SK-N-SH treated with all-trans-retinoic acid at 6 μM for 48 hours (cell line): ENCODE data around the gene CSRNP3.

Experiments used
- ATAC-seq: fragments of 200-7000 bp; cut with Tn5 transposase; 3 replicates; pipeline ENCODE4 v1.9.1; 2020; ENCODE audit warnings: mild to moderate bottlenecking, moderate library complexity
- ARNTL ChIP-seq: fragments of 450-650 bp; formaldehyde crosslinking; IDR thresholded peaks from 2 replicates; pipeline ENCODE4 v1.5.0; 2020; ENCODE audit warnings: low read depth, mild to moderate bottlenecking, moderate library complexity, borderline replicate concordance
- CSDC2 ChIP-seq: fragments of 250-450 bp; sonication (Bioruptor Pico); IDR thresholded peaks from 2 replicates; pipeline ENCODE4 v1.5.0; 2020; ENCODE audit warnings: mild to moderate bottlenecking, moderate library complexity
- ESRRG ChIP-seq: fragments of 250-450 bp; sonication (Bioruptor Pico); IDR thresholded peaks from 2 replicates; pipeline ENCODE4 v1.6.1; 2021; ENCODE audit warnings: mild to moderate bottlenecking
- GLIS3 ChIP-seq: fragments of 250-450 bp; sonication (Bioruptor Pico); IDR thresholded peaks from 2 replicates; pipeline ENCODE4 v1.5.0; 2020; ENCODE audit warnings: mild to moderate bottlenecking, moderate library complexity
- ISL1 ChIP-seq: fragments of 250-450 bp; sonication (Bioruptor Pico); IDR thresholded peaks from 2 replicates; pipeline ENCODE4 v2.1.2; 2022; ENCODE audit warnings: mild to moderate bottlenecking, moderate library complexity
- OSR1 ChIP-seq: fragments of 250-450 bp; sonication (Bioruptor Pico); IDR thresholded peaks from 2 replicates; pipeline ENCODE4 v1.8.0; 2022; ENCODE audit warnings: moderate library complexity, mild to moderate bottlenecking, inconsistent platforms
- POU6F1 ChIP-seq: fragments of 250-450 bp; sonication (Bioruptor Pico); IDR thresholded peaks from 2 replicates; pipeline ENCODE4 v1.8.0; 2021; ENCODE audit warnings: low read depth, mild to moderate bottlenecking, moderate library complexity, borderline replicate concordance
- RARB ChIP-seq: fragments of 250-450 bp; sonication (Bioruptor Pico); IDR thresholded peaks from 2 replicates; pipeline ENCODE4 v1.8.0; 2021; ENCODE audit warnings: mild to moderate bottlenecking, moderate library complexity
- TCF4 ChIP-seq: fragments of 250-450 bp; sonication (Bioruptor Pico); IDR thresholded peaks from 2 replicates; pipeline ENCODE4 v1.8.0; 2021; ENCODE audit warnings: mild to moderate bottlenecking, moderate library complexity, borderline replicate concordance
- ZC3H10 ChIP-seq: fragments of 250-450 bp; sonication (Bioruptor Pico); IDR thresholded peaks from 2 replicates; pipeline ENCODE4 v1.5.1; 2021; ENCODE audit warnings: mild to moderate bottlenecking, moderate library complexity
- ZFP3 ChIP-seq: fragments of 250-450 bp; sonication (Bioruptor Pico); IDR thresholded peaks from 2 replicates; pipeline ENCODE4 v1.5.0; 2020; ENCODE audit warnings: mild to moderate bottlenecking, moderate library complexity
- ZNF565 ChIP-seq: fragments of 450-650 bp; formaldehyde crosslinking; conservative IDR thresholded peaks from 2 replicates; pipeline ENCODE4 v1.5.0; 2020; ENCODE audit warnings: low read depth, mild to moderate bottlenecking, moderate library complexity
- ZNF70 ChIP-seq: fragments of 450-650 bp; formaldehyde crosslinking; IDR thresholded peaks from 2 replicates; pipeline ENCODE4 v1.5.0; 2020; ENCODE audit warnings: mild to moderate bottlenecking, moderate library complexity
- ZNF8 ChIP-seq: fragments of 450-650 bp; formaldehyde crosslinking; IDR thresholded peaks from 2 replicates; pipeline ENCODE4 v1.5.0; 2020; ENCODE audit warnings: mild to moderate bottlenecking, moderate library complexity
- TF ChIP-seq, protein P1 (sequence below): fragments of 250-450 bp; sonication (Bioruptor Pico); IDR thresholded peaks from 2 replicates; pipeline ENCODE4 v1.8.0; 2020; ENCODE audit warnings: mild to moderate bottlenecking, moderate library complexity, borderline replicate concordance
- TF ChIP-seq, protein P2 (sequence below): fragments of 250-450 bp; sonication (Bioruptor Pico); IDR thresholded peaks from 2 replicates; pipeline ENCODE4 v1.5.0; 2020; ENCODE audit warnings: mild to moderate bottlenecking, moderate library complexity

Gene CSRNP3

GRCh38 chr2:165720511-165720910 lies 251.0 kb downstream of the CSRNP3 start:
- ATAC-seq = peak; percentile 50; the same call in 2 of the 3 replicates
- TF ChIP-seq OSR1 (CRISPR knock-in tag) = no peak
- TF ChIP-seq GLIS3 (CRISPR knock-in tag) = no peak
- no peak for TF ChIP-seq ZNF8 (CRISPR knock-in tag)
- TF ChIP-seq RARB = no peak
- no peak for TF ChIP-seq ISL1 (CRISPR knock-in tag)
- TF ChIP-seq ARNTL (CRISPR knock-in tag) = no peak
- TF ChIP-seq CSDC2 (CRISPR knock-in tag) = no peak
- TF ChIP-seq ZNF565 (CRISPR knock-in tag) = no peak
- TF ChIP-seq ZNF70 = no peak
- no peak for TF ChIP-seq TCF4 (CRISPR knock-in tag)
- TF ChIP-seq, protein P1, sequence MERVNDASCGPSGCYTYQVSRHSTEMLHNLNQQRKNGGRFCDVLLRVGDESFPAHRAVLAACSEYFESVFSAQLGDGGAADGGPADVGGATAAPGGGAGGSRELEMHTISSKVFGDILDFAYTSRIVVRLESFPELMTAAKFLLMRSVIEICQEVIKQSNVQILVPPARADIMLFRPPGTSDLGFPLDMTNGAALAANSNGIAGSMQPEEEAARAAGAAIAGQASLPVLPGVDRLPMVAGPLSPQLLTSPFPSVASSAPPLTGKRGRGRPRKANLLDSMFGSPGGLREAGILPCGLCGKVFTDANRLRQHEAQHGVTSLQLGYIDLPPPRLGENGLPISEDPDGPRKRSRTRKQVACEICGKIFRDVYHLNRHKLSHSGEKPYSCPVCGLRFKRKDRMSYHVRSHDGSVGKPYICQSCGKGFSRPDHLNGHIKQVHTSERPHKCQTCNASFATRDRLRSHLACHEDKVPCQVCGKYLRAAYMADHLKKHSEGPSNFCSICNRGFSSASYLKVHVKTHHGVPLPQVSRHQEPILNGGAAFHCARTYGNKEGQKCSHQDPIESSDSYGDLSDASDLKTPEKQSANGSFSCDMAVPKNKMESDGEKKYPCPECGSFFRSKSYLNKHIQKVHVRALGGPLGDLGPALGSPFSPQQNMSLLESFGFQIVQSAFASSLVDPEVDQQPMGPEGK (CRISPR knock-in tag) = no peak
- TF ChIP-seq, all 23 proteins: peak for 0

- TF ChIP-seq ZC3H10 (CRISPR knock-in tag) (no peak), ZFP3 (CRISPR knock-in tag) (no peak), OSR1 (CRISPR knock-in tag) (no peak), ZNF70 (no peak), CSDC2 (CRISPR knock-in tag) (no peak), POU6F1 (CRISPR knock-in tag) (no peak), ZNF8 (CRISPR knock-in tag) (no peak), ESRRG (CRISPR knock-in tag) (no peak), GLIS3 (CRISPR knock-in tag) (no peak)
- TF ChIP-seq, protein P2, sequence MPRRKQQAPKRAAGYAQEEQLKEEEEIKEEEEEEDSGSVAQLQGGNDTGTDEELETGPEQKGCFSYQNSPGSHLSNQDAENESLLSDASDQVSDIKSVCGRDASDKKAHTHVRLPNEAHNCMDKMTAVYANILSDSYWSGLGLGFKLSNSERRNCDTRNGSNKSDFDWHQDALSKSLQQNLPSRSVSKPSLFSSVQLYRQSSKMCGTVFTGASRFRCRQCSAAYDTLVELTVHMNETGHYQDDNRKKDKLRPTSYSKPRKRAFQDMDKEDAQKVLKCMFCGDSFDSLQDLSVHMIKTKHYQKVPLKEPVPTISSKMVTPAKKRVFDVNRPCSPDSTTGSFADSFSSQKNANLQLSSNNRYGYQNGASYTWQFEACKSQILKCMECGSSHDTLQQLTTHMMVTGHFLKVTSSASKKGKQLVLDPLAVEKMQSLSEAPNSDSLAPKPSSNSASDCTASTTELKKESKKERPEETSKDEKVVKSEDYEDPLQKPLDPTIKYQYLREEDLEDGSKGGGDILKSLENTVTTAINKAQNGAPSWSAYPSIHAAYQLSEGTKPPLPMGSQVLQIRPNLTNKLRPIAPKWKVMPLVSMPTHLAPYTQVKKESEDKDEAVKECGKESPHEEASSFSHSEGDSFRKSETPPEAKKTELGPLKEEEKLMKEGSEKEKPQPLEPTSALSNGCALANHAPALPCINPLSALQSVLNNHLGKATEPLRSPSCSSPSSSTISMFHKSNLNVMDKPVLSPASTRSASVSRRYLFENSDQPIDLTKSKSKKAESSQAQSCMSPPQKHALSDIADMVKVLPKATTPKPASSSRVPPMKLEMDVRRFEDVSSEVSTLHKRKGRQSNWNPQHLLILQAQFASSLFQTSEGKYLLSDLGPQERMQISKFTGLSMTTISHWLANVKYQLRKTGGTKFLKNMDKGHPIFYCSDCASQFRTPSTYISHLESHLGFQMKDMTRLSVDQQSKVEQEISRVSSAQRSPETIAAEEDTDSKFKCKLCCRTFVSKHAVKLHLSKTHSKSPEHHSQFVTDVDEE (CRISPR knock-in tag) = no peak
- ATAC-seq = peak; percentile 77; the same call in 2 of the 3 replicates
These were observed 255.9 kb downstream of the CSRNP3 start for GRCh38 chr2:165725421-165725820.
